Vagina (tissue), 2 donors: ENCODE data around the gene FCHSD2.

ENCODE experiments used
- CTCF ChIP-seq, 3 experiments: fragments of 450-650 bp in 2 of 3; fragments of 200-600 bp in 1 of 3; sonication (generic) in 1 of 3; IDR thresholded peaks; one replicate each; pipeline ENCODE4 v1.5.1; 2017 to 2019; ENCODE audit warnings: antibody characterized with exemption in 3 of 3, mild to moderate bottlenecking in 2 of 3, moderate library complexity in 2 of 3
- POLR2A ChIP-seq, 2 donors: fragments of 450-650 bp; IDR thresholded peaks; one replicate each; pipeline ENCODE4 v1.6.1; 2017; ENCODE audit warnings: antibody characterized with exemption in 2 of 2, mild to moderate bottlenecking in 2 of 2, moderate library complexity in 2 of 2

- no peak for TF ChIP-seq CTCF (IDR thresholded peaks at IDR 0.05)
- no peak for TF ChIP-seq POLR2A (IDR thresholded peaks at IDR 0.05)
These were observed 29.5 kb upstream of the FCHSD2 start for GRCh38 chr11:73171436-73172161.
